HEK293 (cell line): ENCODE results near the gene UBR2.

Source experiments
- CTCF ChIA-PET: fragments of 350-600 bp; formaldehyde crosslinking; extraction: SDS; loops from one replicate; lab custom pipeline; 2021; ENCODE audit warnings: antibody characterized with exemption; lab: Yijun Ruan, JAX
- POLR2A ChIA-PET: fragments of 300-600 bp; formaldehyde crosslinking; extraction: SDS; loops from one replicate; lab custom pipeline; 2020; ENCODE audit warnings: antibody characterized with exemption, inconsistent platforms; lab: Yijun Ruan, JAX
- H3K27ac ChIP-seq: fragments of 200-500 bp; sonication (Bioruptor generic); 2 replicates; pipeline ENCODE4 v1.5.1; 2014; ENCODE audit warnings: low read depth, low read length, control low read depth, inconsistent platforms; ENCODE audit errors: extremely low read depth
- H3K36me3 ChIP-seq, 2 experiments: fragments of 200-500 bp in 1 of 2; sonication (Bioruptor generic) in 1 of 2; 1 replicate in 1 of 2; 2 replicates in 1 of 2; pipeline ENCODE4 v1.5.1; 2014 to 2017; ENCODE audit warnings: inconsistent platforms in 2 of 2, low read length in 2 of 2; ENCODE audit not compliant: control insufficient read depth in 2 of 2, insufficient read depth in 1 of 2
- H3K4me1 ChIP-seq: fragments of 200-500 bp; sonication (Bioruptor generic); 2 replicates; pipeline ENCODE4 v1.5.1; 2014; ENCODE audit warnings: mild to moderate bottlenecking, low read length, inconsistent platforms; ENCODE audit not compliant: control insufficient read depth, insufficient read depth
- H3K4me3 ChIP-seq: 2 replicates; pipeline ENCODE4 v1.5.1; 2011; ENCODE audit warnings: low read depth, mild to moderate bottlenecking, control low read depth, low read length, moderate library complexity
- H3K9me3 ChIP-seq: fragments of 200-500 bp; sonication (Bioruptor generic); 2 replicates; pipeline ENCODE4 v1.5.1; 2014; ENCODE audit warnings: low read depth, low read length, inconsistent platforms; ENCODE audit not compliant: control insufficient read depth, insufficient read depth
- HOXC10 ChIP-seq: sonication (generic); formaldehyde crosslinking; IDR thresholded peaks from 2 replicates; pipeline ENCODE4 v1.8.1; 2023; ENCODE audit warnings: mild to moderate bottlenecking, missing genetic modification reagents
- IKZF3 ChIP-seq: fragments of 450-650 bp; IDR thresholded peaks from 2 replicates; pipeline ENCODE4 v1.5.0; 2018; ENCODE audit warnings: missing biosample characterization, mild to moderate bottlenecking, missing genetic modification characterization, moderate library complexity
- KLF1 ChIP-seq: fragments of 450-650 bp; formaldehyde crosslinking; IDR thresholded peaks from 2 replicates; pipeline ENCODE4 v1.5.1; 2016; ENCODE audit warnings: missing biosample characterization, missing genetic modification characterization
- MEIS1 ChIP-seq: sonication (generic); formaldehyde crosslinking; IDR thresholded peaks from 2 replicates; pipeline ENCODE4 v1.8.1; 2022; ENCODE audit warnings: missing genetic modification reagents, mild to moderate bottlenecking, borderline replicate concordance
- ZBTB1 ChIP-seq: fragments of 450-650 bp; formaldehyde crosslinking; IDR thresholded peaks from 2 replicates; pipeline ENCODE4 v1.5.1; 2016; ENCODE audit warnings: missing biosample characterization, missing genetic modification characterization
- ZBTB10 ChIP-seq: fragments of 450-650 bp; formaldehyde crosslinking; IDR thresholded peaks from 2 replicates; pipeline ENCODE4 v1.5.1; 2016; ENCODE audit warnings: missing biosample characterization, missing genetic modification characterization
- ZBTB44 ChIP-seq: fragments of 450-650 bp; IDR thresholded peaks from 2 replicates; pipeline ENCODE4 v1.5.1; 2018; ENCODE audit warnings: missing biosample characterization, mild to moderate bottlenecking, missing genetic modification characterization
- ZBTB6 ChIP-seq: fragments of 450-650 bp; formaldehyde crosslinking; IDR thresholded peaks from 2 replicates; pipeline ENCODE4 v1.5.1; 2017; ENCODE audit warnings: missing biosample characterization, missing genetic modification characterization
- ZFHX2 ChIP-seq: fragments of 450-650 bp; formaldehyde crosslinking; conservative IDR thresholded peaks from 2 replicates; pipeline ENCODE4 v1.5.1; 2016; ENCODE audit warnings: missing biosample characterization, missing genetic modification characterization
- ZNF157 ChIP-seq: fragments of 450-650 bp; formaldehyde crosslinking; IDR thresholded peaks from 2 replicates; pipeline ENCODE4 v1.5.1; 2016; ENCODE audit warnings: missing biosample characterization, missing genetic modification characterization
- ZNF16 ChIP-seq: fragments of 450-650 bp; formaldehyde crosslinking; IDR thresholded peaks from 2 replicates; pipeline ENCODE4 v1.5.1; 2016; ENCODE audit warnings: low read depth, missing biosample characterization, missing genetic modification characterization
- ZNF184 ChIP-seq: fragments of 450-650 bp; IDR thresholded peaks from 2 replicates; pipeline ENCODE4 v1.5.1; 2018; ENCODE audit warnings: missing biosample characterization, mild to moderate bottlenecking, missing genetic modification characterization
- ZNF202 ChIP-seq: fragments of 450-650 bp; formaldehyde crosslinking; IDR thresholded peaks from 2 replicates; pipeline ENCODE4 v1.5.1; 2016; ENCODE audit warnings: missing biosample characterization, missing genetic modification characterization, borderline replicate concordance
- ZNF223 ChIP-seq: fragments of 450-650 bp; formaldehyde crosslinking; IDR thresholded peaks from 2 replicates; pipeline ENCODE4 v1.5.1; 2016; ENCODE audit warnings: missing biosample characterization, missing genetic modification characterization
- ZNF280C ChIP-seq: fragments of 450-650 bp; formaldehyde crosslinking; IDR thresholded peaks from 2 replicates; pipeline ENCODE4 v1.5.1; 2016; ENCODE audit warnings: missing biosample characterization, missing genetic modification characterization
- ZNF473 ChIP-seq: fragments of 450-650 bp; formaldehyde crosslinking; IDR thresholded peaks from 2 replicates; pipeline ENCODE4 v1.5.1; 2017; ENCODE audit warnings: missing biosample characterization, missing genetic modification characterization
- ZNF513 ChIP-seq: fragments of 450-650 bp; IDR thresholded peaks from 2 replicates; pipeline ENCODE4 v1.5.1; 2018; ENCODE audit warnings: missing biosample characterization, missing genetic modification characterization
- ZNF514 ChIP-seq: fragments of 450-650 bp; formaldehyde crosslinking; IDR thresholded peaks from 2 replicates; pipeline ENCODE4 v1.5.1; 2016; ENCODE audit warnings: missing biosample characterization, missing genetic modification characterization
- ZNF555 ChIP-seq: fragments of 450-650 bp; formaldehyde crosslinking; conservative IDR thresholded peaks from 2 replicates; pipeline ENCODE4 v1.5.1; 2017; ENCODE audit warnings: missing biosample characterization, mild to moderate bottlenecking, missing genetic modification characterization, inconsistent platforms
- ZNF571 ChIP-seq: fragments of 450-650 bp; formaldehyde crosslinking; IDR thresholded peaks from 2 replicates; pipeline ENCODE4 v1.5.0; 2017; ENCODE audit warnings: missing biosample characterization, missing genetic modification characterization
- ZNF600 ChIP-seq: fragments of 450-650 bp; formaldehyde crosslinking; IDR thresholded peaks from 2 replicates; pipeline ENCODE4 v1.5.1; 2016; ENCODE audit warnings: missing biosample characterization, missing genetic modification characterization
- ZSCAN16 ChIP-seq: fragments of 450-650 bp; formaldehyde crosslinking; IDR thresholded peaks from 2 replicates; pipeline ENCODE4 v1.5.1; 2016; ENCODE audit warnings: missing biosample characterization, missing genetic modification characterization

Gene UBR2

DNA sequence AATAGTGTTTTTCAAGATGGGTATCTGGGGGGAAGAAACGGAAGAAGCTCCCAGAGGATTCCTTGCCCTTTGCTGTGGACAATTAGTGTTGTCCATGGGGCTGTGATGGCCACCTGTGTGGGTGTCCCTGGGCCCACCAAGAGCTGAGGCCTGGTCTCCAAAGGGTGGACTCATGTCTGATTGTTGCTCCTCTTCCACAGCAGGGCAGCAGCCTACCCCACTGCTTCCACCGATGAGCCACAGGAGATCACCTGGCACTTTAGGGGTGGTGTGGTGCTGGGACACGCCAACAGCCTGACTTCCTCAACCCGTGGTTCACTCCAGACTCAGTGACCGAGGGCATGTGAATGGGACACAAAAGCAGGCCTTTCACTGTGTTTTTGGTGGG lies 133.4 kb downstream of the UBR2 start:
- no peak overlapping the region for H3K4me3 ChIP-seq
- peaks cover 15 to 29% of the 10 kb centered on the region in 2 experiments for H3K36me3 ChIP-seq
- CTCF ChIA-PET: interaction anchor here (1.2 to 2.1 kb wide), 3 partner anchors 29 to 204 kb away, joined by 3 to 7 read pairs (median 6); no protein-coding TSS in a partner anchor
- no peak for TF ChIP-seq KLF1 (tag by site-specific recombination)
- TF ChIP-seq ZBTB10 (tag by site-specific recombination): no peak
- TF ChIP-seq ZNF555: no peak
- no peak for TF ChIP-seq ZNF280C
- no peaks in the 10 kb centered on the region for H3K9me3 ChIP-seq
- POLR2A ChIA-PET: interaction anchor here (1.0 kb wide), 1 partner anchor 86 kb away, joined by 4 read pairs; no protein-coding TSS in a partner anchor
- H3K4me1 ChIP-seq: no peaks in the 10 kb centered on the region
- no peak overlapping the region for H3K27ac ChIP-seq

DNA sequence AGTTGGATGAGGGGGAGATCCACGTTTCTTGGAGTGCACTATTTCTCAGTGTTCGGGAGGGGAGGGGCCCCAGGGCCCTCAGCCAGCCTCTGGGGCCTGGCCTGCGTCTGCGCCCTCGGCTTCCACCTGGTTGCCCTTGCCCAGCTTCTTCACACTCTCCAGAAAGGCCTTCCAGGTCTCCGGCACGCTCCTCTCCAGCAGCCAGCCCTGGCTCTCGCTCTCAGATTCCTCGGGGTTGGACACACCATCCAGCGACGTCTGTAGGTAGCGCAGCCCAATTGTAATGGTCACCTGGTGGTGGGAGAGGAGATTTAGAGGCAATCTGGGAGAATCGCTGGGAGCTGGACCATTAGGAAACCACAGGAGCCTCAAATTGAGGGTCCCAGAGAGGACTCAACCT lies 134.4 kb downstream of the UBR2 start:
- no peak overlapping the region for H3K27ac ChIP-seq
- CTCF ChIA-PET: interaction anchor here (1.2 to 2.1 kb wide), 2 partner anchors 28 to 203 kb away, joined by 3 to 7 read pairs; no protein-coding TSS in a partner anchor
- POLR2A ChIA-PET: no interaction called here
- H3K4me3 ChIP-seq: no peak overlapping the region
- peaks cover 9 to 19% of the 10 kb centered on the region in 2 experiments for H3K36me3 ChIP-seq
- TF ChIP-seq ZNF184 (tag by site-specific recombination) (no peak), ZNF514 (tag by site-specific recombination) (no peak), IKZF3 (no peak), ZBTB6 (tag by site-specific recombination) (no peak)
- H3K9me3 ChIP-seq: no peaks in the 10 kb centered on the region
- H3K4me1 ChIP-seq: no peaks in the 10 kb centered on the region

- Histone ChIP-seq H3K4me3 (no peak overlapping the region), H3K9me3 (no peaks in the 10 kb centered on the region), H3K4me1 (no peaks in the 10 kb centered on the region), H3K27ac (no peak overlapping the region), H3K36me3 (no peaks in the 10 kb centered on the region)
- POLR2A ChIA-PET: interaction anchor here (0.9 to 1.3 kb wide), 2 partner anchors 10 to 177 kb away, joined by 3 read pairs; partner anchors contain the start of gene RPL7L1
- CTCF ChIA-PET: interaction anchor here (0.6 to 1.9 kb wide), 4 partner anchors 24 to 40 kb away, joined by 3 to 11 read pairs (median 4); no protein-coding TSS in a partner anchor
- TF ChIP-seq ZNF16 (tag by site-specific recombination): no peak
- no peak for TF ChIP-seq ZNF571 (tag by site-specific recombination)
- no peak for TF ChIP-seq ZBTB44
- no peak for TF ChIP-seq MEIS1 (CRISPR knock-in tag)
- TF ChIP-seq ZBTB1 (tag by site-specific recombination): no peak
- no peak for TF ChIP-seq ZSCAN16 (tag by site-specific recombination)
- no peak for TF ChIP-seq HOXC10 (CRISPR knock-in tag)
- TF ChIP-seq ZNF202 (tag by site-specific recombination): no peak
- no peak for TF ChIP-seq ZNF473 (tag by site-specific recombination)
- no peak for TF ChIP-seq ZNF513 (tag by site-specific recombination)
- TF ChIP-seq ZFHX2 (tag by site-specific recombination): no peak
- TF ChIP-seq ZNF600: no peak
- TF ChIP-seq ZNF223 (tag by site-specific recombination): no peak
- no peak for TF ChIP-seq ZNF157
Measured at GRCh38 chr6:42702200-42702599, 138.4 kb downstream of the UBR2 start.
